Natural killer cell treated with Interleukin-12 subunit alpha and Interleukin-12 subunit beta and Interleukin-15 and Interleukin-18, amount 100 ng/mL, for 72 hours (primary cell): Measurements from ENCODE around the gene FAR2. TPM values are rescaled to one million over a fixed set of nuclear protein-coding genes. Genes with fewer than 3 reads are reported as not detected.

Experiments used
- ATAC-seq, 2 donors: fragments of 150-1000 bp; cut with Tn5 transposase in 1 of 2; sonication (Bioruptor Pico), chemical (Tn5 transposase) in 1 of 2; 2 replicates each; pipeline ENCODE4 v1.10.0; 2021
- DNase-seq: peaks from one replicate; pipeline ENCODE4 v3.0.0; 2022; ENCODE audit warnings: low spot score
- H3K27ac Mint-ChIP-seq, 2 donors: 1 replicate in 1 of 2; 2 replicates in 1 of 2; pipeline ENCODE4 v1.8.0; 2022; ENCODE audit warnings: mixed read lengths in 2 of 2, mild to moderate bottlenecking in 1 of 2, moderate library complexity in 1 of 2
- H3K27me3 Mint-ChIP-seq, 2 donors: 1 replicate in 1 of 2; 2 replicates in 1 of 2; pipeline ENCODE4 v1.8.0; 2022; ENCODE audit warnings: mixed read lengths in 2 of 2
- H3K36me3 Mint-ChIP-seq: one replicate; pipeline ENCODE4 v1.8.0; 2022; ENCODE audit warnings: mixed read lengths
- H3K4me1 Mint-ChIP-seq, 2 donors: 1 replicate in 1 of 2; 2 replicates in 1 of 2; pipeline ENCODE4 v1.8.0; 2022; ENCODE audit warnings: low read depth in 2 of 2, mixed read lengths in 2 of 2, mild to moderate bottlenecking in 1 of 2
- H3K4me3 Mint-ChIP-seq: one replicate; pipeline ENCODE4 v1.8.0; 2022; ENCODE audit warnings: mixed read lengths
- H3K9me3 Mint-ChIP-seq: 2 replicates; pipeline ENCODE4 v1.8.0; 2022; ENCODE audit warnings: mixed read lengths
- total RNA-seq, 2 donors: library from RNA; stranded (reverse); gene quantifications; one replicate each; pipeline ENCODE4 v1.2.3, GENCODE V29; 2022

The FAR2 gene
- total RNA-seq, 2 donors from 2014 or later, result 13.5 to 38.4 TPM

DNA sequence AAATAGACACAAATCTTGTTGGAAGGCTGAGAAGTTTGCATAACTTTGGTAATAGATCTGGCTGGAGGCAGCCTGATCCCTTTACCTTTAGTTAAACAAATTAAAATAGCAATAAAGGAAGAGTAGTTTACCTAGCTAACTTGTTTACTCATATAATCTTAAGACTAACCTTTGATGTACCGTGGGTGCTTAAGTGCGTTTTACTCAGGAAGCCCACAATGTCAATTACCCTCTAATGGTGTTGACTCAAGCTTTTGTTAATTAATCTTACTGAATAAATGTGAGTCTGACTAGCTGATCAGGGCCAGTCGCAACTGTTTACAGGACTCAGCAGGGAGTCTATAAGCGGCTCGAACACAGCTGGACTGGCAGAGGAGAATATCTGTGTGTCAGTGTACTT is 51.5 kb downstream of the FAR2 start:
- H3K9me3 Mint-ChIP-seq, result peaks cover 3% of the 10 kb centered on the region
- no peaks in the 10 kb centered on the region for H3K36me3 Mint-ChIP-seq
- no peaks in the 10 kb centered on the region for H3K4me1 Mint-ChIP-seq
- H3K27ac Mint-ChIP-seq, result no peak overlapping the region
- ATAC-seq (no peak), DNase-seq (no peak)
- no peaks in the 10 kb centered on the region for H3K27me3 Mint-ChIP-seq
- no peak overlapping the region for H3K4me3 Mint-ChIP-seq

DNA sequence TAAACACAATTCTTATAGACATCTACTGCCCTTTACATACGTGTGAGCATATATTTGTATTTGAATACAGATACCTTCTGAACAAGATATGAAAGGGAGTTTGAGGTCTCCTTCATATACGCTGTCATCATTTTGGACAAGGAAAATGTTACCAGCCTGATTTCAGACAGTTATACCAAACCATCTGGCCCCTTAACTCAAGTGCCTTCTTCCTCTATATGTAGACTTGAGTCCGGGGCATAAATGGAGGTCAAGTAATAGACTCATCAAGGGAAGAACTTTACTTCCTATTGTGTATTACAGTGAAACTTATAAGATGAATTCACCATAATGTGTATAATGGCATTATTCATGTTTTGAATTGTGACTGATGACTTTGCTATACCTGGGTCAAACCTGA is 52.2 kb downstream of the FAR2 start:
- no peak for ATAC-seq
- H3K27me3 Mint-ChIP-seq, result no peaks in the 10 kb centered on the region
- DNase-seq, result no peak
- peaks cover 3% of the 10 kb centered on the region for H3K9me3 Mint-ChIP-seq
- no peak overlapping the region for H3K4me3 Mint-ChIP-seq
- H3K4me1 Mint-ChIP-seq, result no peaks in the 10 kb centered on the region
- no peak overlapping the region for H3K27ac Mint-ChIP-seq
- H3K36me3 Mint-ChIP-seq, result no peaks in the 10 kb centered on the region

- H3K9me3 Mint-ChIP-seq, result peaks cover 3% of the 10 kb centered on the region
- H3K27me3 Mint-ChIP-seq, result no peaks in the 10 kb centered on the region
- ATAC-seq (no peak), DNase-seq (no peak)
- H3K36me3 Mint-ChIP-seq, result no peaks in the 10 kb centered on the region
- H3K4me1 Mint-ChIP-seq, result no peaks in the 10 kb centered on the region
- no peak overlapping the region for H3K27ac Mint-ChIP-seq
- no peak overlapping the region for H3K4me3 Mint-ChIP-seq
Observed at GRCh38 chr12:29201746-29202145, 52.7 kb downstream of the FAR2 start.

DNA sequence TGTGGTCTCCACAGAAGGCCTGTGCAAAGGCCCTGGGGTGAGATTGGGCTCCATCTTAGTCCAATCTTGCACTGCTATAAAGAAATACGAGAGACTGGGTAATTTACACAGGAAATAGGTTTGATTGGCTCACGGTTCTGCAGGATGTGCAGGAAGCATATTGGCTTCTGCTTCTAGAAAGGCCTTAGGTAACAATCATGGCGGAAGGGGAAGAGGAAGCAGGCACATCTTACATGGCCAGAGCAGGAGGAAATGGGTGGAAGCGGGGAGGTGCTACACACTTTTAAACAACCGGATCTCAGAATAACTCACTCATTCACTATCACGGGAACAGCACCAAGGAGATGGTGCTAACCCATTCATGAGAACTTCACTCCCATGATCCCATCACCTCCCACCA is 55.4 kb downstream of the FAR2 start:
- H3K4me3 Mint-ChIP-seq, result no peak overlapping the region
- H3K4me1 Mint-ChIP-seq, result peaks cover 0 to 5% of the 10 kb centered on the region in 2 donors
- ATAC-seq (no peak), DNase-seq (no peak)
- no peak overlapping the region for H3K27ac Mint-ChIP-seq
- peaks cover 3% of the 10 kb centered on the region for H3K9me3 Mint-ChIP-seq
- no peaks in the 10 kb centered on the region for H3K36me3 Mint-ChIP-seq
- no peaks in the 10 kb centered on the region for H3K27me3 Mint-ChIP-seq

DNA sequence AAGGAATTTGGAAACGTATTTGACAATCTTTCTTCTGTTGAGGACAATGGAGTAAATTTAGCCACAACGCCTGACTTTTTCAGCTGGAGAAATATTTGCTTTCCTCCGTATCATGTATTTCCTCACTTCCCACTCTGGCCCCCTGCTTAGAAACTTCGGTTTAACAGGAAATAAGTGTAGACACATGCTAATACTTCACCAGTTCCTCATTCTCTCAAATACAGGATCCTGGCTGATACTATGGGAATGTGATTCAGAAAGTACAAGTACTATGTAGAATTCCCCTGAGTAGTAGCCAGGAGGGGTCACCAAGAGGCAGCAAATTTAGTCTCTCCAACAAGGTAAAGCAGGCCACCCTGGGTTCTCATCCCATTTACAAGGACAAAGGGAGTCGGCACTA is 58.0 kb downstream of the FAR2 start:
- DNase-seq, result no peak
- H3K36me3 Mint-ChIP-seq, result no peaks in the 10 kb centered on the region
- peaks cover 3% of the 10 kb centered on the region for H3K9me3 Mint-ChIP-seq
- peaks cover 0 to 6% of the 10 kb centered on the region in 2 donors for H3K4me1 Mint-ChIP-seq
- no peak overlapping the region for H3K4me3 Mint-ChIP-seq
- H3K27me3 Mint-ChIP-seq, result no peaks in the 10 kb centered on the region
- ATAC-seq, result no peak
- H3K27ac Mint-ChIP-seq, result no peak overlapping the region

DNA sequence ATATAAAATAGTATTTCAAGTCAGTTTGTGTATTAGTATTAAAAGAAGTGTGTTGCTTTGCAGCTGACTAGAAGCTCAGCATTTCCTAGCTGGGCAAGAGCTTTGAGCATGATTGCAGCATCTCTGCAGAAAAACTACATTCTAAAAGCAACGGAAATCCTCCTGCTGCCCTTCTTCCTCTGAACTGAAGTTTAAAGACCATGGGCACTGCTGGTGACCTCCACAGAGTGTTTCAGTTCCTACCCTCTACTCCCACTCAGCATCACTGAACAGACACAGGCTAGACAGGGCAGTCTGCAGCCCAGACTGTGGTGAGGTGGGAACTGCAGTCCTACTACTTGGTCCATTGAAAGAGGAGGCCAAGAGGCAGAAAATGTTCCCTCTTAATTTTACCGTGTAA is 59.0 kb downstream of the FAR2 start:
- Mint-ChIP-seq H3K4me3 (no peak overlapping the region), H3K36me3 (no peaks in the 10 kb centered on the region), H3K4me1 (peaks cover 0 to 12% of the 10 kb centered on the region in 2 donors), H3K27ac (no peak overlapping the region), H3K9me3 (peaks cover 3% of the 10 kb centered on the region), H3K27me3 (no peaks in the 10 kb centered on the region)
- DNase-seq (no peak), ATAC-seq (peak in 1 of 2 donors; percentile 56)

DNA sequence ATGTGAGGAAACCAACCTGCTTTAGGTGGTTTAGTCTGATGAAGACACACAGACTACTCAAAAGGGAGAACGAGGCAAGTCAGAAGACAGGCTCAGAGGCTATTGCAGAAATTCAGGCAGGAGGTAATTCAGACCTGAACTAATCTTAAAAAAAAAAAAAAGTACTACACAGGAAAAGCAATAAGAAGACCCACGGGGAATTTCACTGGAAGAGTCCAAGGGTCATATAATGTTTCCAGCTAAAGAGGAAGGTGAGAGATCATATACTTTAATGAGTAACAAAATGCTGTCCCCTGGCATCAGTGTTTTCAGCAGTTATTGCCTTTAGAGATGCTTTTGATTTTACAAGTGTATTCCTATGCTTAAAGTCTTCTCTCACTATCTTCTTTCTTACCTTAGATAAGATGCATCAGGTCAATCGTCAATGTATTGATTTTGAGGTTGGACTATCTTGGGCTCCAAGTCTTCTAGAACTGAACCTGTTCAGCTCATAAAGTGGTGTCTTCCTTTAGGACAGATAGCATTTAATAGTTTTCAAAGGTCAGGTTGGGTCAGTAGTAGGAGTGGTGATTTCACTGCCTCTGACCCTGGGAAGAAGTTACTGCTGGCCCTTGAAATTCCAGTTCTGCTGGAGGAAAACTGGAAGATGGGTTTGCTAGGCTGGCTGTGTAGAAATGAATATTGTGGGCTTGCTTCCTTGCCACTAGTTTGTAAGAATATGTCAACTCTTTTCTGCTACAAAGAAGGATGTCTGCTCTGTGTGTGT is 60.0 kb downstream of the FAR2 start:
- H3K27ac Mint-ChIP-seq, result no peak overlapping the region
- peaks cover 0 to 12% of the 10 kb centered on the region in 2 donors for H3K4me1 Mint-ChIP-seq
- peaks cover 3% of the 10 kb centered on the region for H3K9me3 Mint-ChIP-seq
- DNase-seq (no peak), ATAC-seq (no peak)
- no peaks in the 10 kb centered on the region for H3K36me3 Mint-ChIP-seq
- H3K27me3 Mint-ChIP-seq, result no peaks in the 10 kb centered on the region
- H3K4me3 Mint-ChIP-seq, result no peak overlapping the region

GRCh38 chr12:29211696-29212095 is 62.6 kb downstream of the FAR2 start:
- H3K4me1 Mint-ChIP-seq, result peaks cover 0 to 12% of the 10 kb centered on the region in 2 donors
- H3K4me3 Mint-ChIP-seq, result no peak overlapping the region
- H3K36me3 Mint-ChIP-seq, result no peaks in the 10 kb centered on the region
- no peak for DNase-seq
- H3K9me3 Mint-ChIP-seq, result no peaks in the 10 kb centered on the region
- H3K27ac Mint-ChIP-seq, result no peak overlapping the region
- no peaks in the 10 kb centered on the region for H3K27me3 Mint-ChIP-seq
- no peak for ATAC-seq

DNA sequence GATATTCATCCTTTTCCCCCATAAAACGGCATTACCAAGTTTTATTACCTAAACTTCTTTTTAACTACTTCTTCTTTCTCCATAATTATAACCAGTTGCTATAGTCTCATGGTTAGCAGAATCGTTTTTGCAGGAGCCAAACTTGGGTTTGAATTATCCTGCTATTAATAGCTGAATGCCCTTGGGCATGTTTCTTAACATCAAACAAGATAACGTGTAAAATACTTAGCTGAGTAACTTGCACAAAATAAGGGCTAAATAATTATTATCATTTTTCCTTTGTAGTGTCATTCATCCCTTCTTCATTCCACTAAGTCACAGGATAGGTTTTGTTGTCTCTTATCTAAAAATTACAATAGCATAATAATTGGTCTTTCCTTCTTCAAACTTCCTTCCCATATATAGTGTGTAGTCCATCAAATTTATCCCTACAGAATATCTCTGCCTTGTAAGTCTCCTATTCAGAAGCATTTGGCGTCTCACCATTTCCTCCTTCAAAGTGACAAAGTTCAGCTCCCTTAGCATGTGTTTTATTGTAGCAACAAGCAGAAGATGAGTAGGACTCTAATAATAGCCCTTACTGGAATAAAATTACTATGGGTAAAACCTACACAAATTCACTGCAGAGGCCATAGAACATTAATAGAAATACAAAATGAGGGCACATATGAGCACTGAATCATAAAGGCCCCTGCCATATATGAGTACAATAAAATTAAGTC is 63.8 kb downstream of the FAR2 start:
- H3K9me3 Mint-ChIP-seq, result no peaks in the 10 kb centered on the region
- DNase-seq (no peak), ATAC-seq (no peak)
- H3K36me3 Mint-ChIP-seq, result no peaks in the 10 kb centered on the region
- no peak overlapping the region for H3K27ac Mint-ChIP-seq
- no peak overlapping the region for H3K4me3 Mint-ChIP-seq
- no peaks in the 10 kb centered on the region for H3K27me3 Mint-ChIP-seq
- peaks cover 0 to 12% of the 10 kb centered on the region in 2 donors for H3K4me1 Mint-ChIP-seq

DNA sequence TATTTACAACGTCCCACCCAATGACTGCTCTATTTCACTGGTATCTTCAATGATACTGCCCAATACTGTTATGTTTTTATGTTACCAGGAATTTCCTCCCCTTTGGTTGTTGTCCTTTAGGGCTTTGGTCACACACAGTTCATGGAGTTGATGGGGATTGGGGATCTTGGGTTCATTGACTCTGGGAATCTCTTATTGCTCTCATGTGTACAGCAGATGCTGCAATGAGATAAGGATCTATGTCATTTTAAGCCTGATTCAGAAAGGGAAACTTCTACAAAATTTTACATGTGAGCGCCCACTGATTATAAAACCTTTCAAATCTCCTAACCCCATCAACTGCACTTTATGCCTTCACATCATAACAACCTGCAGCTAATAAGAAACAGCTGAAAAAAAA is 67.2 kb downstream of the FAR2 start:
- Mint-ChIP-seq H3K27me3 (no peaks in the 10 kb centered on the region), H3K4me1 (peaks cover 0 to 8% of the 10 kb centered on the region in 2 donors), H3K27ac (no peak overlapping the region), H3K4me3 (no peak overlapping the region), H3K36me3 (no peaks in the 10 kb centered on the region), H3K9me3 (no peaks in the 10 kb centered on the region)
- ATAC-seq (no peak), DNase-seq (no peak)

- ATAC-seq, result no peak
- Mint-ChIP-seq H3K27me3 (no peaks in the 10 kb centered on the region), H3K9me3 (no peaks in the 10 kb centered on the region), H3K4me3 (no peak overlapping the region), H3K36me3 (no peaks in the 10 kb centered on the region), H3K27ac (no peak overlapping the region), H3K4me1 (peaks cover 0 to 8% of the 10 kb centered on the region in 2 donors)
- DNase-seq, result no peak
Observed at GRCh38 chr12:29216797-29217575, 67.9 kb downstream of the FAR2 start.

- H3K4me3 Mint-ChIP-seq, result no peak overlapping the region
- no peaks in the 10 kb centered on the region for H3K4me1 Mint-ChIP-seq
- no peaks in the 10 kb centered on the region for H3K36me3 Mint-ChIP-seq
- H3K9me3 Mint-ChIP-seq, result no peaks in the 10 kb centered on the region
- H3K27ac Mint-ChIP-seq, result no peak overlapping the region
- DNase-seq (no peak), ATAC-seq (no peak)
- H3K27me3 Mint-ChIP-seq, result no peaks in the 10 kb centered on the region
Observed at GRCh38 chr12:29220632-29221336, 71.7 kb downstream of the FAR2 start.

GRCh38 chr12:29222200-29222599 is 73.1 kb downstream of the FAR2 start:
- Mint-ChIP-seq H3K27me3 (no peaks in the 10 kb centered on the region), H3K36me3 (no peaks in the 10 kb centered on the region), H3K4me3 (no peak overlapping the region), H3K27ac (no peak overlapping the region), H3K9me3 (no peaks in the 10 kb centered on the region), H3K4me1 (no peaks in the 10 kb centered on the region)
- DNase-seq (no peak), ATAC-seq (no peak)
